22Rv1 (cell line): ENCODE results near the gene FUOM.

Experiments
- CTCF ChIP-seq: fragments of 450-650 bp; IDR thresholded peaks from 2 replicates; pipeline ENCODE4 v1.5.1; 2017; ENCODE audit warnings: mild to moderate bottlenecking
- ZFX ChIP-seq: fragments of 450-650 bp; IDR thresholded peaks from 2 replicates; pipeline ENCODE4 v1.6.1; 2017; ENCODE audit warnings: antibody characterized with exemption, borderline replicate concordance

GRCh38 chr10:133349577-133350011 is 8.2 kb downstream of the FUOM start:
- TF ChIP-seq CTCF: no peak
- no peak for TF ChIP-seq ZFX
